DND-41 (cell line): ENCODE data around the gene ANKRD28.

Source experiments
- EZH2 ChIP-seq: IDR thresholded peaks from 3 replicates; pipeline ENCODE4 v1.6.1; 2012; ENCODE audit warnings: borderline replicate concordance, low read depth, mild to moderate bottlenecking, moderate library complexity, low read length, inconsistent platforms; ENCODE audit not compliant: severe bottlenecking
- TF ChIP-seq, protein P1 (sequence below): IDR thresholded peaks from 2 replicates; pipeline ENCODE4 v1.5.1; 2012; ENCODE audit warnings: borderline replicate concordance, low read length, moderate library complexity, mild to moderate bottlenecking; ENCODE audit not compliant: poor library complexity, severe bottlenecking; ENCODE audit errors: extremely low read depth

DNA sequence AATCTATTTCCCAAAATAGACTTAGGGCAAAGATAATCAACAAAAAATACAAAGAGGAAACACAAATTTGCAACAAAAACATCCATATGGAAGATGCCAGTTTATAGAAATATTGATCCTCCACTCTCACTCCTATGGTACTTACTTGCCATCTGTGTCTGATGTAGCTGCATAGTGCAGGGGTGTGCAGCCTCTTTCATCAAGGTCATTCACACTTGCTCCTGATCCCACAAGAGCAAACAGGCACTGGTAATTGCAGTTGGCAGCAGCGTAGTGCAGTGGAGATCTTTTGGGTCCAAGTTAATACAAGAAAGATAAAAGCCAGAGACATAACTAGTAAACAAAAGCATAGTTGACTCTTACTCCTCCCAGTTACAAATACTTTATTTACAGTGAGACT, 90.0 kb downstream of the ANKRD28 start:
- TF ChIP-seq, protein P1, sequence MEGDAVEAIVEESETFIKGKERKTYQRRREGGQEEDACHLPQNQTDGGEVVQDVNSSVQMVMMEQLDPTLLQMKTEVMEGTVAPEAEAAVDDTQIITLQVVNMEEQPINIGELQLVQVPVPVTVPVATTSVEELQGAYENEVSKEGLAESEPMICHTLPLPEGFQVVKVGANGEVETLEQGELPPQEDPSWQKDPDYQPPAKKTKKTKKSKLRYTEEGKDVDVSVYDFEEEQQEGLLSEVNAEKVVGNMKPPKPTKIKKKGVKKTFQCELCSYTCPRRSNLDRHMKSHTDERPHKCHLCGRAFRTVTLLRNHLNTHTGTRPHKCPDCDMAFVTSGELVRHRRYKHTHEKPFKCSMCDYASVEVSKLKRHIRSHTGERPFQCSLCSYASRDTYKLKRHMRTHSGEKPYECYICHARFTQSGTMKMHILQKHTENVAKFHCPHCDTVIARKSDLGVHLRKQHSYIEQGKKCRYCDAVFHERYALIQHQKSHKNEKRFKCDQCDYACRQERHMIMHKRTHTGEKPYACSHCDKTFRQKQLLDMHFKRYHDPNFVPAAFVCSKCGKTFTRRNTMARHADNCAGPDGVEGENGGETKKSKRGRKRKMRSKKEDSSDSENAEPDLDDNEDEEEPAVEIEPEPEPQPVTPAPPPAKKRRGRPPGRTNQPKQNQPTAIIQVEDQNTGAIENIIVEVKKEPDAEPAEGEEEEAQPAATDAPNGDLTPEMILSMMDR, result no peak
- TF ChIP-seq EZH2, result no peak
